ENCODE data around the gene SPEN. TPM values are rescaled to one million over a fixed set of nuclear protein-coding genes. Genes with fewer than 3 reads are reported as not detected.

Gene SPEN
- total RNA-seq, 1 experiment from 2014 or later, result 26.8 TPM

- H3K4me2 ChIP-seq (ENCODE audit: low read depth, low read length, poor library complexity, severe bottlenecking), result no peak overlapping the region
- no peaks in the 10 kb centered on the region for H3K36me3 ChIP-seq (ENCODE audit: insufficient read depth, low read length)
- DNase-seq, result no peak
- no peak overlapping the region for H3K9ac ChIP-seq (ENCODE audit: low read length)
- no peaks in the 10 kb centered on the region for H3K27me3 ChIP-seq (ENCODE audit: low read length)
- H3K9me3 ChIP-seq (ENCODE audit: low read length), result no peaks in the 10 kb centered on the region
- H4K20me1 ChIP-seq (ENCODE audit: insufficient read depth, low read depth, low read length), result 0 out of 2 replicates have a peak, but pooled peaks cover 16% of the 10 kb centered on the region
- H3K4me1 ChIP-seq (ENCODE audit: low read length), result peaks cover 7% of the 10 kb centered on the region; the same call in 1 of the 2 replicates
- peaks cover 91% of the 10 kb centered on the region for H3K79me2 ChIP-seq (ENCODE audit: low read length)
- H3K27ac ChIP-seq (ENCODE audit: low read length), result no peak overlapping the region
- H3K9me2 ChIP-seq (replicated peaks; ENCODE audit: insufficient read depth, low read length), result no peaks in the 10 kb centered on the region
- no peak overlapping the region for H3K4me3 ChIP-seq (ENCODE audit: low read length)
- H2AFZ ChIP-seq (ENCODE audit: low read length), result no peak overlapping the region
These were observed 10.7 kb downstream of the SPEN start for GRCh38 chr1:15858069-15858670.

- H3K4me2 ChIP-seq (ENCODE audit: low read depth, low read length, poor library complexity, severe bottlenecking), result no peak overlapping the region
- no peaks in the 10 kb centered on the region for H3K36me3 ChIP-seq (ENCODE audit: insufficient read depth, low read length)
- 0 out of 2 replicates have a peak, but pooled peaks cover 16% of the 10 kb centered on the region for H4K20me1 ChIP-seq (ENCODE audit: insufficient read depth, low read depth, low read length)
- no peaks in the 10 kb centered on the region for H3K9me3 ChIP-seq (ENCODE audit: low read length)
- H3K9me2 ChIP-seq (replicated peaks; ENCODE audit: insufficient read depth, low read length), result no peaks in the 10 kb centered on the region
- H3K79me2 ChIP-seq (ENCODE audit: low read length), result peaks cover 93% of the 10 kb centered on the region
- H3K27ac ChIP-seq (ENCODE audit: low read length), result no peak overlapping the region
- no peak overlapping the region for H3K4me3 ChIP-seq (ENCODE audit: low read length)
- no peaks in the 10 kb centered on the region for H3K27me3 ChIP-seq (ENCODE audit: low read length)
- DNase-seq, result no peak
- H3K4me1 ChIP-seq (ENCODE audit: low read length), result peaks cover 7% of the 10 kb centered on the region; the same call in 1 of the 2 replicates
- H2AFZ ChIP-seq (ENCODE audit: low read length), result no peak overlapping the region
- H3K9ac ChIP-seq (ENCODE audit: low read length), result no peak overlapping the region
These were observed 11.3 kb downstream of the SPEN start for GRCh38 chr1:15858672-15859372.

GRCh38 chr1:15863156-15863901, 15.8 kb downstream of the SPEN start:
- H4K20me1 ChIP-seq (ENCODE audit: insufficient read depth, low read depth, low read length), result peaks cover 11% of the 10 kb centered on the region; the same call in 1 of the 2 replicates
- H3K4me1 ChIP-seq (ENCODE audit: low read length), result no peaks in the 10 kb centered on the region
- H3K4me2 ChIP-seq (ENCODE audit: low read depth, low read length, poor library complexity, severe bottlenecking), result no peak overlapping the region

GRCh38 chr1:15866721-15867201, 19.3 kb downstream of the SPEN start:
- H3K9me3 ChIP-seq (ENCODE audit: low read length), result no peaks in the 10 kb centered on the region
- peaks cover 97% of the 10 kb centered on the region for H3K79me2 ChIP-seq (ENCODE audit: low read length)
- no peak for DNase-seq
- no peak overlapping the region for H2AFZ ChIP-seq (ENCODE audit: low read length)
- no peak overlapping the region for H3K4me3 ChIP-seq (ENCODE audit: low read length)
- no peaks in the 10 kb centered on the region for H3K36me3 ChIP-seq (ENCODE audit: insufficient read depth, low read length)
- no peak overlapping the region for H3K4me2 ChIP-seq (ENCODE audit: low read depth, low read length, poor library complexity, severe bottlenecking)
- no peaks in the 10 kb centered on the region for H3K27me3 ChIP-seq (ENCODE audit: low read length)
- H3K9me2 ChIP-seq (replicated peaks; ENCODE audit: insufficient read depth, low read length), result no peaks in the 10 kb centered on the region
- no peak overlapping the region for H3K9ac ChIP-seq (ENCODE audit: low read length)
- no peak overlapping the region for H3K27ac ChIP-seq (ENCODE audit: low read length)
- H3K4me1 ChIP-seq (ENCODE audit: low read length), result 0 out of 2 replicates have a peak, but pooled peaks cover 2% of the 10 kb centered on the region
- peaks cover 6% of the 10 kb centered on the region; the same call in 1 of the 2 replicates for H4K20me1 ChIP-seq (ENCODE audit: insufficient read depth, low read depth, low read length)

More at GRCh38 chr1:15863156-15863901, 15.8 kb downstream of the SPEN start:
- no peak overlapping the region for H3K9ac ChIP-seq (ENCODE audit: low read length)
- H3K36me3 ChIP-seq (ENCODE audit: insufficient read depth, low read length), result no peaks in the 10 kb centered on the region
- no peak for DNase-seq
- H3K9me3 ChIP-seq (ENCODE audit: low read length), result no peaks in the 10 kb centered on the region
- no peak overlapping the region for H3K27ac ChIP-seq (ENCODE audit: low read length)
- peaks cover 95% of the 10 kb centered on the region for H3K79me2 ChIP-seq (ENCODE audit: low read length)
- no peak overlapping the region for H3K4me3 ChIP-seq (ENCODE audit: low read length)
- H2AFZ ChIP-seq (ENCODE audit: low read length), result no peak overlapping the region
- no peaks in the 10 kb centered on the region for H3K27me3 ChIP-seq (ENCODE audit: low read length)
- H3K9me2 ChIP-seq (replicated peaks; ENCODE audit: insufficient read depth, low read length), result no peaks in the 10 kb centered on the region

GRCh38 chr1:15867288-15867687, 19.8 kb downstream of the SPEN start:
- Histone ChIP-seq H3K9ac (ENCODE audit: low read length) (no peak overlapping the region), H3K4me1 (ENCODE audit: low read length) (0 out of 2 replicates have a peak, but pooled peaks cover 2% of the 10 kb centered on the region), H3K27ac (ENCODE audit: low read length) (no peak overlapping the region), H3K27me3 (ENCODE audit: low read length) (no peaks in the 10 kb centered on the region), H3K9me3 (ENCODE audit: low read length) (no peaks in the 10 kb centered on the region), H3K36me3 (ENCODE audit: insufficient read depth, low read length) (no peaks in the 10 kb centered on the region), H3K79me2 (ENCODE audit: low read length) (peaks cover 94% of the 10 kb centered on the region), H2AFZ (ENCODE audit: low read length) (no peak overlapping the region), H3K9me2 (replicated peaks; ENCODE audit: insufficient read depth, low read length) (no peaks in the 10 kb centered on the region), H4K20me1 (ENCODE audit: insufficient read depth, low read depth, low read length) (peaks cover 3% of the 10 kb centered on the region; the same call in 1 of the 2 replicates), H3K4me2 (ENCODE audit: low read depth, low read length, poor library complexity, severe bottlenecking) (no peak overlapping the region), H3K4me3 (ENCODE audit: low read length) (no peak overlapping the region)
- DNase-seq, result no peak

GRCh38 chr1:15869413-15869812, 21.9 kb downstream of the SPEN start:
- Histone ChIP-seq H2AFZ (ENCODE audit: low read length) (no peak overlapping the region), H3K9me3 (ENCODE audit: low read length) (no peaks in the 10 kb centered on the region), H4K20me1 (ENCODE audit: insufficient read depth, low read depth, low read length) (peaks cover 3% of the 10 kb centered on the region; the same call in 1 of the 2 replicates), H3K27ac (ENCODE audit: low read length) (no peak overlapping the region), H3K36me3 (ENCODE audit: insufficient read depth, low read length) (peaks cover 9% of the 10 kb centered on the region; the same call in 1 of the 2 replicates), H3K4me3 (ENCODE audit: low read length) (no peak overlapping the region), H3K4me1 (ENCODE audit: low read length) (peaks cover 21% of the 10 kb centered on the region), H3K9me2 (replicated peaks; ENCODE audit: insufficient read depth, low read length) (no peaks in the 10 kb centered on the region), H3K4me2 (ENCODE audit: low read depth, low read length, poor library complexity, severe bottlenecking) (no peak overlapping the region), H3K79me2 (ENCODE audit: low read length) (peaks cover 94% of the 10 kb centered on the region), H3K27me3 (ENCODE audit: low read length) (no peaks in the 10 kb centered on the region), H3K9ac (ENCODE audit: low read length) (no peak overlapping the region)
- DNase-seq, result no peak

- DNase-seq, result no peak
- no peak overlapping the region for H3K4me3 ChIP-seq (ENCODE audit: low read length)
- no peak overlapping the region for H3K27ac ChIP-seq (ENCODE audit: low read length)
- H4K20me1 ChIP-seq (ENCODE audit: insufficient read depth, low read depth, low read length), result peaks cover 3% of the 10 kb centered on the region; the same call in 1 of the 2 replicates
- H3K79me2 ChIP-seq (ENCODE audit: low read length), result peaks cover 94% of the 10 kb centered on the region
- peaks cover 26% of the 10 kb centered on the region for H3K4me1 ChIP-seq (ENCODE audit: low read length)
- H3K4me2 ChIP-seq (ENCODE audit: low read depth, low read length, poor library complexity, severe bottlenecking), result no peak overlapping the region
- H3K9me3 ChIP-seq (ENCODE audit: low read length), result no peaks in the 10 kb centered on the region
- H3K36me3 ChIP-seq (ENCODE audit: insufficient read depth, low read length), result peaks cover 9% of the 10 kb centered on the region; the same call in 1 of the 2 replicates
- no peak overlapping the region for H2AFZ ChIP-seq (ENCODE audit: low read length)
- no peaks in the 10 kb centered on the region for H3K9me2 ChIP-seq (replicated peaks; ENCODE audit: insufficient read depth, low read length)
- no peak overlapping the region for H3K9ac ChIP-seq (ENCODE audit: low read length)
- no peaks in the 10 kb centered on the region for H3K27me3 ChIP-seq (ENCODE audit: low read length)
These were observed 22.9 kb downstream of the SPEN start for GRCh38 chr1:15870421-15870820.

- H3K4me2 ChIP-seq (ENCODE audit: low read depth, low read length, poor library complexity, severe bottlenecking), result peak overlapping the region; percentile 40
- H4K20me1 ChIP-seq (ENCODE audit: insufficient read depth, low read depth, low read length), result no peaks in the 10 kb centered on the region
- no peak overlapping the region for H3K4me3 ChIP-seq (ENCODE audit: low read length)
- H3K27me3 ChIP-seq (ENCODE audit: low read length), result no peaks in the 10 kb centered on the region
- no peak overlapping the region for H3K9ac ChIP-seq (ENCODE audit: low read length)
- H3K79me2 ChIP-seq (ENCODE audit: low read length), result peaks cover 95% of the 10 kb centered on the region
- peaks cover 55% of the 10 kb centered on the region for H3K4me1 ChIP-seq (ENCODE audit: low read length)
- DNase-seq, result no peak
- no peak overlapping the region for H2AFZ ChIP-seq (ENCODE audit: low read length)
- H3K9me3 ChIP-seq (ENCODE audit: low read length), result no peaks in the 10 kb centered on the region
- H3K27ac ChIP-seq (ENCODE audit: low read length), result peak overlapping the region; percentile 49
- H3K36me3 ChIP-seq (ENCODE audit: insufficient read depth, low read length), result peaks cover 9% of the 10 kb centered on the region; the same call in 1 of the 2 replicates
- no peaks in the 10 kb centered on the region for H3K9me2 ChIP-seq (replicated peaks; ENCODE audit: insufficient read depth, low read length)
These were observed 27.0 kb downstream of the SPEN start for GRCh38 chr1:15874471-15874870.

Data from Karpas-422 (cell line).